Activated T-cell treated with anti-CD3 and anti-CD28 coated beads for 24 hours (primary cell): ENCODE results near the gene SOWAHA.

Experiments used
- DNase-seq: peaks from one replicate; pipeline ENCODE4 v3.0.0-alpha.2; 2020; ENCODE audit warnings: low read depth

SOWAHA gene

GRCh38 chr5:132826424-132827082, 13.5 kb downstream of the SOWAHA start:
- no peak for DNase-seq

DNA sequence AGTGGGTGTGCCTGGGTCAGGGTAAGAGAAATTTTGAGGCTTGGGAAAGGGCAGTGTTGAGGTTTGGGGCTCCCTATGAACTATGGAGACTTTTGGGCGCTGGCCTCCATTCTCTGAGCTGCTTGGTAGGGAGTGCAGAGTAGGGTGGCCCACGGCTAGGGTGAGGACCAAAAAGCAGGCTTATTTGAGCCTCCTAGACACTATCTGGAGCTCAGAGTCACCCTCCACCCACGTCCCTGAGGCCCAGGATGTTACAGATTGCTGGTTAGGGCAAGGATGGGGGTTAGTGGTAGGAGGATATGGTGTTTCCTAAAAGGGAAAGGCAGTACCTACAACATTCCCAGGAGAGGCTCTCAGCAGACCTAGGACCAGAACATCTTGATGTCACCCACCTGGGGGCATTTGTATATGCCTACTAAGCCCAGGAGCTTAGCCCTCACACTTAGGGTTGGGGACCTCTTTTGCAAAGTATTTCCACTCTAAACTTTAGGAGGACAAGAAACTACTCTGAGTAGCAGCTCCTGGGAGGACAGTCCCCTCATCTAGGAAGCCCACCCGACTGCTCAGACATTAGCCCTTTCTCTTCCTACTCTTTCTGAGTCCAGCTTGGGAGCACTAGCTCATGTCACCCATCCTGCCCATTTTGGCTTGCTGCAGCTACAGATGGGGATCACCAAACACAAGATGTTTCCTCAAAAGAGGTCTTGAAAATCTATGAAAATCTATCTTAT, 15.0 kb downstream of the SOWAHA start:
- no peak for DNase-seq

DNA sequence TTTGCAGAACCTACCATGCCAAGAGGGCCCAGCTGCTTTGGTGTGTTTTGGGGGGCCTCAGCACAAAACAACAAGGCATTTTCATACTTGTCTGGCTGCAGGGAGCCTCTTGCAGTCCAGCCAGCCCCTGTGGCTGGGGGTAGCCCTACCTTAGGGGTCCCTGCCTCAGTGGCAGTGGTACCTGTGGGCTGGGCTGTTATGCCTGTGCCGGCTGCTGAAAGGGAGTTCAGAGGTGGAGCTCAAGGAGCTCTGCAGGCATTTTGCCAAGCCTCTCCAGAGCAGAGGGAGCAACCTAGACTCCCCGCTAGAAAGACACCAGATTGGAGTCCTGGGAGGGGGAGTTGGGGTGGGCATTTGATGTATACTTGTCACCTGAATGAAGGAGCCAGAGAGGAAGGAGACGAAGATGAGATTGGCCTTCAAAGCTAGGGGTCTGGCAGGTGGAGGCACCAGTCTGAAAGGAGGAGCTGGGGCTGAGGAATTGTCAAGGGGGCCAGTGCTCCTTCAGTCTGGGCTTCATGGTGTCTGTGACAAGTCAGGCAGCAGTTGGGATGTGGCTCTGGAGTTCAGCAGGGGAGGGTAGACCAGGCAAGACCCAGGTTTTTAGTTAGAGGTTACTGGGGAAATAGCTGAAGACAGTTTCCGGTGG, 15.9 kb downstream of the SOWAHA start:
- DNase-seq: no peak

GRCh38 chr5:132829742-132830435, 16.8 kb downstream of the SOWAHA start:
- peak; percentile 54 for DNase-seq

DNA sequence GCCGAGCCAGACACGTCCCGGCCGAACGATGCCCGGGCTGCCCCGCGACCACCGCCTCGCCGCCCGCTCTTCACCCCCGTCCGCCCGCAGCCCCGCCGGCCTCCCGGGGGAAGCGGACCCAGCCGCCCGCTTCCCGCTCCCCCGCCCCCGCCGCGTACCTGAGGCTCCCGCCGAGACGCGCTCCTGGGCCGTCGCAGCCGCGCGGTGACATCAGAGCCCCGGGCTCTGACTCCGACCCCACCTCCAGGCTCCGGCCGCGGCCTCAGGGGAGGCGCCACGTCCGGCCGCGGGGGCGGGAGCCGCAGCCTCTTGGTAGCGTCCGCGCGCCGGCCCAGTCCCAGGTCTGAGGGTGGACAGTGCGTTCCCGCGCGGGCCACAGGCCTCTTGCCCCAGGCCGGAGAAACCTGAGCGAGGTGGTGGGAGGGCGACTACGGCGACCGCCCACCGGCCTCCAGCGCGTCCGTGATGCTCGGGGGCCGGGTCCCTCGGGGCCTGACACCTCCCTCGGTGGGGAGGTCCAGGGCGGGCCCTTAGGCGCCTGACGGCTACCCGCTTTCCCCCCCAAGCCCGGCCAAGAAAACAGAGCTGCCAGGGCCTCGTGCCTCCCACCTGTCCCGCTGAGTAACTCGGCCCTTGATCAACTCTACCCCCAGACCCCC, 17.5 kb downstream of the SOWAHA start, which contains the start of gene SHROOM1:
Gene SHROOM1 (minus strand): TSS at position 212 of the 659 bp plus-strand sequence. CDS start 4,507 bp downstream, outside the sequence.
- DNase-seq: no peak

DNA sequence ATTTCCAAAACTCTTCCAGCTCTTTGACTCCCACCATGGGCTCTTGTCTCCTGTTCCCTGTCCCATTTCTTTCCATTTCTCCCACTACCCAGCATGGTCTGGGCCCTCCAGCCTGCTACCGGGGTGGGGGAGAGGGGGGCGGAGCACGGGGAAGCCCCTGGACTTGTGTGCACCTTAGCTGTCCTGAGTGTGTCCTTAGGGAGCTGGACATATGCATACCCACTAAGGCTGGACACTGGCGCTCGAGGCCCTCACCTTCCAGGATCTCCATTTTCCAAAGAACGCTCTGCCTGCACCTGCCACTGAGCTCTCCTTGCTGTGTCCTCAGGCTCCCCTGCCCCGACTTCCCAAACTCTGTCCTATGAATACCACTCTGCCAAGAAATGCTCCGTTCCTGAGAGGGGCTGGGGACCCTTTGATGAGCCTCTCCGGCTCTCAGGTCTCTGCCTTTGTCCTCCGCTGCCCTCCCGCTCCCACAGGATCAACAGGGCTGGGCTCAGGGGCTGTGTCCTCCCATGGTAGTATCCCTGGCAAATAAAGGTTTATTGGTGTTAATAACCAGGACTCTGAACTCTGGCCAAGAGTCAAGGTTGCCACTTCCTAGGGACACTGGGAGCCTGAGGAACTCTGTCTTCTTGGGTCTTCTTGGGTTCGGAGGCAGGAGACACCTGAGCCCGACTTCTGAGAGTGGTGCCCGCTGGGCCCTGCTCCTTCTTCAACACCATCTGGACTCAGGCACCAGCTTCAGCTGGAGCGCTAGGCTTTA, 18.2 kb downstream of the SOWAHA start:
- DNase-seq: no peak

DNA sequence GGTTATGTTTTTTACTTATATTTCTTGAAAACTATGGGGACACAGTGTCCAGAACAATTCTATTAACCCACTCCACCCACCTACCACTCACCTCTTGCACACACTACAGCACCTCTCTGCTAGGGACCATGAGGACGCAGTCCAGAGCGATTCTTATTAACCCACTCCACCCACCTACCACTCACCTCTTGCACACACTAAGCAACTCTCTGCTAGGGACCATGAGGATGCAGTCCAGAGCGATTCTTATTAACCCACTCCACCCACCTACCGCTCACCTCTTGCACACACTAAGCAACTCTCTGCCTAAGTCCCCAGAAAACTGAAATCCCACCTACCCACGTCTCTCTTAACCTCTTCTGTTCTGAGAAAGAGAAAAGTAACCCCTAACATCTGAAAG, 19.5 kb downstream of the SOWAHA start:
- no peak for DNase-seq

- DNase-seq: no peak
Measured at GRCh38 chr5:132834057-132834456, 21.0 kb downstream of the SOWAHA start.

- no peak for DNase-seq
Measured at GRCh38 chr5:132836852-132837251, 23.8 kb downstream of the SOWAHA start.

GRCh38 chr5:132837868-132838267, 24.8 kb downstream of the SOWAHA start:
- DNase-seq: no peak

DNA sequence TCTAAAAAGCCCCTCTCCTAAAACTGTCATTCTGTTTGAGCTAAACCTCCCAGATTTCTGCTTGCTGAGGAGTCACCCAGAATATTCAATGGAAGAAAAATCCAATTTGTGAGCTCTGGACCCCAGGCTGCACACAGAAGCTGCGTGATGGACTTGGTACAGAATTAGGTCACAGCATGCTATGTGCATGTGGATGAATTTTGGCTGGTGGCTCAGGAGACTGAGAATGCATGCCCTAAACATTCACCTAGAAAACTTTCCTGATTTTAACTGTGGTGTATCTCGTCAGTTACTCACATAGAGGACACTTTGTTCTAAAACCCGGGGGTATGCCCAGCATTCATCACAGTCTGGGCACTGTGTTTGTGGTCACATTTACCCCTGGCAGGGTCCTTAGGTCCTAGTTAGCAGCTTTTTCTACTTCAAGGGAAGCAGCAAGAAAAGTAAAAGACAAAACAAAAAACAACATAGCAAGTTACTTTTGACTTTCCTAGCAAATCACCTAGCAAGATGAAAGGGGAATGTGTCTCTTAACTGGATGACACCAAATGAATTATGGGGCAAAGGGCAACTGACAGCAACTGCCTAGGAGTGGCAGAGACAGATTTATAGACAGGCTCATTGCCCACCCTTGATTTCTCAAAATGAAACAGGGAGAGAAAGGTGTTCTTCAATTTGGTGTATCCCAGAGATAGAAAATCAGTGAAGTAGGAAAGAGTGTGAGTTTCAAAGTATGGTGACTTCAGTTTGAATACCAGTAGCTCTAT, 25.6 kb downstream of the SOWAHA start:
- DNase-seq: no peak

- no peak for DNase-seq
Measured at GRCh38 chr5:132839426-132840301, 26.6 kb downstream of the SOWAHA start.

DNA sequence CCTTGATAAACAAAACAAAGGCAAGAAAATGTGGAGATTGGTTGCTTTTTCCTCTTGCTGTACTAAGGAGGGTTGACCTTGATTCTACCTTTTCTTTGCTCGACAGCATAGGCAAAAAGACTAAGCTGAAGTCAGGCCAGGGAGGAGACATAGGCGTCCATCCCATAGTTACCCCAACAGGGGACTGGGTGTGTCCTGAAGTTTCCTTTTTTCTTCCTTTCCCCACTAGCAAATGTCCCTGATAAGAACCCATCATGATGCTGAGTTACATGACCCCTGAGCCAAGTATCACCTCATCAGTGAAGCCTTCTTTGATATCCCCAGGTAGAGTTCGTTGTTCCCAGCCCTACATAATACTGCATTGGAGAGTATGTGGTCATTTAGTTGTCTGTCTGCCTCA, 27.2 kb downstream of the SOWAHA start:
- no peak for DNase-seq

DNA sequence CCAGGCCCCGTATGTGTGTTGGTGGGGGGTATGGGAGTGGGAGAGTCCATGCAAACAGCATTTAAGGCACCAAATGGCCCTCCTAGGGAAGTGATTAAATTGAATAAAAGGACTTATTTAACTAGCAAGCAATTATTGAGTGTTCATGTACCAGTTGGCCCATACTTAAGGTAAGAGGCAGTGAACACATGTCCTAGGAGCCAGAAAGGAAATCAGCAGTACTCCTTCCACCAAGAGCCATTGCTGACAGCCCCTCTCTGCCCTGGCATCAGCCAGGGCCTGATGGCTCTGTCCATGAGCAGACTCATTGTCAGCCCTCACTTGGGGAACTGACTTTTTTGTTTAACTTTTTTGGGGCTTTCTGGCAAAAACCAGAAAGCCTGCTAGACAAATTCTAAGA, 27.8 kb downstream of the SOWAHA start:
- DNase-seq: no peak

DNA sequence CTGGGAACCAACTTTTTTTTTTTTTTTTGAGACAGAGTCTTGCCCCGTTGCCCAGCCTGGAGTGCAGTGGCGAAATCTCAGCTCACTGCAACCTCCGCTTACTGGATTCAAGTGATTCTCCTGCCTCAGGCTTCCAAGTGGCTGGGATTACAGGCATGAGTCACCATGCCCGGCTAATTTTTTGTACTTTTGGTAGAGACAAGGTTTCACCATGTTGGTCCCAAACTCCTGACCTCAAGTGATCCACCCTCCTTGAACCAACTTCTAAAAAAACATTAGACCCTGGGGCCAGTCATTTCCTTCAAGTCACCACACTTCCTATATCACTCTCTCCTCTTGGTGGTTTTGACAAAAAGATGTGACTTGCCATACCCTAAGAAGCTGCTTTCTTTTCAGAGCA, 28.2 kb downstream of the SOWAHA start:
- no peak for DNase-seq

- DNase-seq: no peak
Measured at GRCh38 chr5:132848270-132848669, 35.2 kb downstream of the SOWAHA start.

- DNase-seq: no peak
Measured at GRCh38 chr5:132849347-132849746, 36.2 kb downstream of the SOWAHA start.

DNA sequence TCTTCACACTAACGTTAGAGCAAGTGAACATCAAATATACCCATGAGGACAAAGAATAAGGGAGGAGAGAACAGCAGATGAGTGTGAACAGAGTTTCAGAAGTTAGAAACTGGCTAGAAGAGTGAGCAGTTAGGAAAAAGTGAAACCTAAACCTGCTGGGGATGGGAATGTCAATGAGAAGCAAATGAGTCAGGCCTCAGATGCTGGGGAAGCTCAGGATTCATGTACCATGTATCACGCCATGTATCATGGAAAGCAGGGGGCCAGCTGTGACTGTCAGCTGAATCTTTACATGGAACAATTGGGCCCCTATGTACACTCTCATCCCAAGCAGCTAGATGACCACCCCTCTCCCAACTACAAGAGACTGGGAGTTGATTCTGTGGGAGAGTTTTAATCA, 37.0 kb downstream of the SOWAHA start:
- no peak for DNase-seq

GRCh38 chr5:132853323-132853722, 40.2 kb downstream of the SOWAHA start:
- DNase-seq: no peak
